Activated effector memory CD4-positive, alpha-beta T cell treated with Interleukin-2 at 50 U/mL for 16 hours (primary cell): ENCODE measurements around the gene JDP2.

ENCODE experiments used
- DNase-seq: peaks from one replicate; pipeline ENCODE4 v3.0.0-alpha.2; 2020

JDP2 gene

DNA sequence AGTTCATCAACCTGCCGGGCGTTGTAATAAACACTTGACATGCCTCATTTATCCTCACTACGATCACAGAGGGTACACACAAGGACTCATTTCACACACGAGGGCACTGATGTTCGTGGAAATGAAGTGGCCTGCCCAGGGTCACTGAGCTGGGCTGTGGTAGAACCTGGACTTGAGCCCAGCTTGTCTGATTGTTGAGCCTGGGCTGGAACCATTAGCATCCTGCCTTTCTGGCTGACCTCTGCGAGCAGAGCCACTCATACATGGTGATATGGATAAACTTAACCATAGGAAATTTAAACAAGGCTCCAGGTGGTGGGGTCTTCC is 16.6 kb upstream of the JDP2 start:
- no peak for DNase-seq

DNA sequence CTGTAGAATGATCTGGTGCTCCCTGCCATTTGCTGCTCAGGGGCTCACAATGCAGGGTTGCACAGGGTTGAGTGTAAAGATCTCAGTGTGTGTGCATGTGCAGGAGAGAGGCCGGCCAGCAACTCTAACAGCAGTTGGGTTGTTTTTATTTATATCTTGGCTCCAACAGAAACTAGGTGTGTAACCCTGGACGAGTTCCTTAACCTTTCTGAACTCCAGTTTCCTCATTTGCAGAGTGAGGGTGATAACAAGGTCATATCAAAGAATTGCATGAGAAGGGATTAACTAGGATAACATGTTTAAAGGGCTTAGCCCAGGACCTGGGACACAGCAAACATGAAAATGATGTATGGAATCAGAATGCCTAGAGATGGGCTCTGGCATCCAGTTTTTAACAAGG is 14.8 kb upstream of the JDP2 start:
- no peak for DNase-seq

DNA sequence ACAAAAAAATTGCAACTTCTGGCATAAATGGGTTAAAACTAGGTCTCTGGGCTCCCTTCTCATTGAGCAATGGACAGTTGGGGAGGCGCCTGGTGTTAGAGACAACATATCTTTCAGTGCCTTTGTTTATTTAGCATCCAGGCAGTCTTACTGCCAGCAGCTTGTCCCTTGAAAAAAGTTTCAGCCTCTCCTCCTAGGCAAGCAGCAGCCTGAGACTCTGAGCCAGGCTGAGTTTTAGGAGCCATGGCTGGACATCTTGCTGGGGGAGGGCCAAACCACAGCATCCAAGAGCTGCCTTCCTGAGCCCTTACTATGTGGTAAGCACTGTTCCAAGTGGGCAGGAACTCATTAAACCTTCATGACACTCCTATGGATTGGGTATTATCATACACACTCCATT is 10.1 kb upstream of the JDP2 start:
- DNase-seq, result no peak

DNA sequence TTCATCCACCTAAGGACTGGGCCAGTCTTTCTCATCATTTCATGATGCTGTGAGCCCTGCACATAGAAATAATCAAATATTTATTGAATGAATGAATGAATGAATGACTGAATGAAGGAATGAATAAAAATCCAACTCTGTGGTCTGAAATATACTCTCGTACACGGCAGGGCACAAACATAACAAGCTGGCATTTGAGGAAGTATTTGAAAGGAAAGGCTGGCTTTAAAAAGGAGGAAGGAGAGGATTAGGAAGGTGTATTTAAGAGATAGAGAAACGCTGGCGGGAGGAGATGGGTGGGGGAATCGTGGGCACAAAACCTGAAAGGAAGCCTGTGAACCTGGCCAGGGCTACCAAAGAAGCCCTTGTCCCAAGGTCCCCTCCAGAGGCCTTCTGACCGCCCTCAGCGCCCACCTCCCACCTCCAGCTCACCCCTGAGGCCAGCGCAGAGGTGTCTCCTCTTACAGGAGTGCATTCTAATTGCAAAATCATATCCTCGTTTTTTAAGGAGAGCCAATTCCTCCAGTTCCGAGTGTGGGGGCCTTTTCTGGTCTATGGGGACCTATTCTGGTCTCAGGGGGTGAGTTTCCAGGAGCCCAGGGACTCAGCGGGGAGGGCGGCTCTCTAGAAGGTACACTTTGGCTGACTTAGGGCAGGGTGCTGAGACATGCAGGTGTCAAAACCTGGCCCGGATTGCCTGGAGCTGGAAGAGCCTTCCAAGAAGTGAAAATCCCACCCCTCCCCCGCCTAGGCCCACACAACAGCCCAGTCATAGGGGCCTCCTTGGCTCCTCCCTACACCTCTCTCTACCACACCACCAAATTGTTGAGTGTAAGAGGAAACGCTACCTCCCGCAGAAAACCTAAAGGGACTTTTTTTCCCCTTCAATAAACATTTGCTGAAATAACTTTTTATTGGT is 8.7 kb upstream of the JDP2 start:
- no peak for DNase-seq

DNA sequence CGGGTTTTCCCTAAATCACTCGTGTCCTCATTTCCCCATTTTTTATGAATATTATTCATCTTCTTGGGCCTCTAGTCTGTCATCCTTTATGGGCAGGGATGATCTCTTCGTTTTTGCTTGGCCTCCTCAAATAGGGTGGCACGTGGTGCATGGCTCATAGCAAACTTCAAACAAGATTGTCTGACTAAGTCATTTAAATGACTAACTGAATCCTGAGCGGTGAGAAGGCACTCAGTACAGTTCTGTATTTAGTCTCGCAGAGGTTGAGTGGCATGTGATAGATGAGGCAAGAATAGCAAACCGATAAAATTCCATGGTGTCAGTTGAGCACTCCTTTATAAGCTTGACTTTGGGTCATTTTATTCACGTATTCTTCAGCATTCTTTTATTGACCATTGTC is 5.7 kb upstream of the JDP2 start:
- DNase-seq, result no peak

DNA sequence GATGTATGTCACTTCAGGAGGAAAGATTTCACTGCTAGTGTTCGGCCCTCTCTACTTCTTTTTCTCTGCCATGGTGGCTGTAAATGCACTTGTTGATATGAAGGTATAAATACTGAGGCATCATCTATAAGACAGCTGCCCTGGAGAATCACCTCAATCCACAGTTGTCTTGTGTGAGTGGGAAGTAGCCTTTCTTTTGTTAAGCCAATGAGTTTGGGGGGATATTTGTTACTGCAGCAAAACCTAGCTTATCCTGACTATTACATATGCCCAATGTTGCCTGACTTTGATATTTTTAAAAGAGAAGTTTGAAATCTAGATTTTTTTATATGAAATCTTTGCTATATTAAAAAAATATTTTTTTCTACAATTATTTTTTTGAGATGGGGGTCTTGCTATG is 3.3 kb upstream of the JDP2 start:
- no peak for DNase-seq

DNA sequence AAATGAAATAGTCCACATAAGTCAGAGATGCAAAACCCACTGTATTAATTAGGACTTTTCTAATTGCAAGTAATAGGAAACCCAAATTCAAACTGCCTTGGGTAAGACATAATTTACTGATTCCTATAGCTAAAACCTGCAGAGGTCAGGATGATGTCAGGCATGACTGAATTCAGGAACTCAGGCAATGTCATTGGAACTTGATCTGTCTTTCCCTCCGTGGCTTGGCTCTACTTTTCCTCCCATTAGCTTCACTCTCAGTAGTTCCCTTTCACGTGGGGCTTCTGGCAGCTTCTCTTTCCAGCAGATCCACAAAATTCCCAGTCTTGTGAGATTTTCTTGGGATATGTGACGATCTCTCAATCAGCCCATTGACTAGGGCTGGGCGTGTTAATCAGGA is 2.4 kb upstream of the JDP2 start:
- DNase-seq, result no peak

DNA sequence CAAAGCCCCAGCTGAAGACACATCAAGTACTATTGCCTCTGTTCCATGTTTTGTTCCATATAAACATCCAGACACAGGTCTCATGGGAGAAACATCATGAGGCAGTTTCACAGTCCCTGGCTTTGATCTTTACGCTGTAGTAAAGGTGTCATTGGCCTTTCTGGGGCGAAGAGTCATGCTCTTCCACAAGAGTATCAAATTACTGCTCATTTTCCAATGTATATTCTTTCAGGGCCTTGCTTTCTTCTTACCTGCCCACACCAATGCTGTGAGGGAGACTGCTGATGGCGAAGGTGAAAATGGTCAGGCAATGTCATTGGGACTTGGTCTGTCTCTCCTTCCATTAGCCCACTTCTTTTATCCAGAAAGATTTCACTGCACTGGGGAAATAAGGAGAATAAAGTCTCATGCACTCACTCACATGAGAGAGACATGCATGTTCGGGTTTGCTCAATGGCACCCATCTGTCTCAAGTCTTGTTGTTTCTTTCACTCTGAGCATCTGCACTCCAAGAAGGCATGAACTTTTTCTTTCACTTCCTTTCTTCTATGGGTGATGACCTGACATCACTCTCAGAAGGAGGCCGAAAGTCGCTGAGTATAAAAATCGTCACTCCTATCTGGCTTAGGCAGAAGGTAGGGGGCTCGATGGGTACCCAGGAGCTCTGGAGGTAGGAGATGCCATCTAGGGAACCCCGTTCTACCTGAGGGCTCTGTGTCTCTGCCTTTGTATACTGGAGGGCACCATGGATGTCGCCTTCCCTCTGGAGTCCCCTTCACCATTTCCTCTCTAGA is 1.3 kb upstream of the JDP2 start:
- DNase-seq, result no peak

DNA sequence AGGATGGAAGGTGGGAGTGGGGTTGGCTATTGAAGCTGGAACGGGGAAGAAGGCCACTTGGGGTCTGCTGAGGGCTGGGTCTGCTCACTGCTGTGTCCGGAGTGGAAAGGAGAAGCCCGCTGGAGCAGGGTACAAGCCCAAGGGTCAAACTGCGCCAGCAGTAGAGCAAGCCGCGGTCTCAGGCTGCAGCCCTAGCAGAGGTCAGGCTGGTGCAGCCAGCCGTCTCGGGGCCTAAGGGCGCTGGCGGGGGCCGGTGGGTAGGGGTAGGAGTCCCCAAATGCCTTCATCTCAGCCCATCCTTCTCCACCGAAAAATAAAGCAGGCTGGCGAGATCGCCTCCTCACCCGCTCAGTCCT is 718 bp upstream of the JDP2 start:
- DNase-seq, result no peak

DNA sequence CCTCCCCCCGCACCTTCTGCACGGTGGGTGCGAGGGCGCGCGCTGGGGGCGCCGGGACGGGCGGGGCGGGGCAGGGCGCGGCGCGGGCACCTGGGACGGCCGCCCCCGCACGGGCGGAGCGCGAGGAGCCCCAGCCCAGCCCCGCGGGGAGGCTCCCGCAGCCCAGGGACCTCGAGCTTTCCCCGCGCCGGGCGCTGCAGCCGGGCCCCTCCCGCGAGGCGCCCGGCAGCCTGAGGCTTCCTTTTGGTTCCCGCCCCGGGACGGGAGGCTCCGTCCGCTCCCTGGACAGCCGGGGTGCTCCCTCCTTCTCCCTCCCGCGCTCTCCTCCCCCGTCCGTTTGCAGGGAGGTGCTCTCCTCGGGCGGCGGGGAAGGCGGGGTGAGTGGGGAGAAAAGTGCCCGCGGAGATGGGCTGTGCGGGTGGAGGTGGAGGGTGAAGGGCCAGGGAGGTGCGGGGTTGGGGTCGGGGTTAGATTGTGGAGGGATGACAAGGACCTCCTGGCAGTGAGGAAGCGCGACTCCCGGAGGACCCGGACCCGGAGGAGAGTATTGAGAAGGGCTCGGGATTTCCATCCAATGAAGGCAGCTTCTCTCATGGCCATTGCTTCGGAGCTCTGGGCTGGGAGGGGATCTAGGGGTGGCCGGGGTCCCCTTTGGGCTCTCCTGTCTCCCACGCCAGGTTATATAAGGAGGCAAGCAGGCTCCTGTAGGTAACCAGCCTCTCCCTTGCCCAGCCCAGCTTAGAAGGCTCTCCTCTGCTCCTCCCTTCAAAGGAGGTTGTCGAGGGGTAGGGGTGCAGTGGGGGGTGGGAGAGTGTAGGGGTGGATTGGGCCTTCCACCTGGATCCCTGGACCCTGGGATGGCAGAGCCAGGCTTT is 645 bp downstream of the JDP2 start:
- DNase-seq, result no peak

DNA sequence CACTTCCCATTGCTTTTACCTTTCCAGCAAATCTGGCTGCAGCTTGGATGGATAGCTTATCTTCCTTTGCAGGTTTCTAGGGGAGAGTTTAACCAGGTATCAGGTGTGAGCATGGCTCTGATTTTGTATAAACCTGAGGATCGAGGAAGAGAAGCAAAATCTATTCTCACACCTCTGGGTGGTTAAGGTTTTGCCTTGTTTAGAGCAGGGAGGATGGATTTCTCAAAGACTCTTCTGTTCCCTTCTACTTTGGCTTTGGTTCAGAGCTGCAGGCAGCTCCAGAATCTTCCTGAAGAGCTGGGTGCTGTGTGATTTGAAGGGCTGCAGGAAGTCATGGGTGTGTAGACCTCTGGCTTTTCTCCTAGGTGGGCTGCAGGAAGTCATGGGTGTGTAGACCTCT is 1.7 kb downstream of the JDP2 start:
- DNase-seq, result no peak

DNA sequence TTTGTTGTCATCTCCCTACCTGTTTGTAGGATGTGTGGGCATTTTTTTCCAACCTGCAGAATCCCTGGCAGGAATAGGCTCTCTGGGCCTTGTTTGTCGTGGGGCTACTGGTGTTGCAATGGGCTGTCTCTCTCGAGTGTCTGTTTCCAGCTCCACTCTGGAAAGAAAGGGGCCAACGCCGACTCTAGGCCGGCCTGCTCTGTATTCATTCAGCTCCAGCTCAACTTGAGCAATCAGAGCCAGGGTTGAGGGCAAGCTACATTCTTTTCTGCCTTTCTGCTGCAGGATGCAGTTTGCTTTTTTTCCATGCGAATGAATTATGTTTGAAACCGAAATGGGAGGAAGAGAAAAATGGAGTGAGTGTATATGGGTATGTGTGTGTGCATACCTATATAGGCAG is 2.3 kb downstream of the JDP2 start:
- DNase-seq, result no peak

DNA sequence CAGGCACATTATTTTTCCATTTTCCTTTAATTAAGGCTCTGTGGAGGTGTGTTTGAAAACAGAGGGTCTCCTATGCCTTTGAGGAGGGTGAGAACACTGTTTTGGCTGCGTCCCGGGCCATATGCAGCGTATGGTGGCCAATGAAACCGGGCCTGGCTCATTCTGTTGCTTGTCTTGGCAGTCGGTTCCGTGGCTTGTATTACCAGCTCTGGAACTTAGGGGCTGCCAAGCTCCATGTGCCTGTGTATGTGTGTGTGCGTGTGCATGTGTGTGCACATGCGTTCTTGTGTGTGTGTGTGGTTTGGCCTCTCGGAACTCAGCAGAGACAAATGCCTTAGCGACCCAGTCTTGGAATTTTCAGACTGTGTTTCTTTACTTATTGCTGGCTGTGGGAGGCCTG is 2.7 kb downstream of the JDP2 start:
- DNase-seq, result no peak

DNA sequence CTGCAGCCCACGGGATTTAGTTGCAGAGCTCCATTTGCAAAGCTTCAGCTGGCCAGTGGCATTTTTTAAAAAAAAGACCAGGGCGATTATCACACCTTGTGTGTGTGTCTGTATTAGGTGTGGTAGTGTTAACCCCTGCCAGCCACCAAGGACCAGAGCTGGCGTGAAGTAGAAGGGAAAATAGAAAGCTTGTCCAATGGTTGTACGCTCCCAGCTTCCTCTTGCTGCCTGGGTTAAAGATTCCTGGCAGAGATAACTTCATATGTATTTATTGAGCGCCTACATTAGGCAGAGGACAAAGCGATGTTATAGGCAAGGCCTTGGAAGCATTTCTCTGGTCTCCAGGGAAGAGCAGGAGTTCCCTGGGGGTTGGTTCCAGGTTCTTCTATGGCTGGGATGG is 3.2 kb downstream of the JDP2 start:
- no peak for DNase-seq

DNA sequence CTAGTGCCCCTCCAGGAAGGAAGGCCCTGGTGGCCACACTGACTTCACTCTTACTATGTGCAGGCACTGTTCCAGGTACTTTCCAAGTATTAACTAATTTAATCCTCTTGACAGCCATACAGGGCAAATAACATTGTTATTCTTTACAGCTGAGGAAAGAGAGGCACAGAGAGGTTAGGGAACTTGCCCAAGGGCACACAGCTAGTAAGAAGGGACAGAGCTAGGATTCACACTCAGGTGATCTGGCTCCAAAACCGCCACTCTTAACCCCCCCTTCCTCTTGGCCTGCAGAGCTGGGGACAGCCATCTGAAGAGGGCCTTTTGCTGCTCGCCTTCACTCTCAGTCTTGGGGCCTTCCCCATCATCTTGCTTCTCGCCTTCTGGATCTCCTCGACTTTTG is 4.0 kb downstream of the JDP2 start:
- DNase-seq, result no peak

DNA sequence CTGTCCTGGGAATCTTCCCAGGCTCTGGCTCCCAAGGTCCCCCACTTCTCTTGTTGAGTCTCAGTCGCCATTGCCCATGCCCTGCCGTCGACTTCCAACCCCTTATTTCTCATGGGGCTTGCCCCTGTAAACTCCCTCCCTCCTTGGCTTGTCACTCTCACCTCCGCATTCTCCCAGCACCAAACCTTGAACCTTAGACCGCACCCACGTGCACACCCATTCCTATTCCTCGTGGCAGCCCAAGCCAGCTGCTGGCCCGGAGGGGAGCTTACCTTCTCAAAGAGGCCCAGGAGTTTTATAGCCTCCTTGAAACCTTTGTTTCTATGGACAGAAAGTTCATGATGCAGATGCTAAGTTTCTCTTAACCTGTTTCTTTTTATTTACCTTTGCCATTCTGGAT is 4.6 kb downstream of the JDP2 start:
- no peak for DNase-seq

DNA sequence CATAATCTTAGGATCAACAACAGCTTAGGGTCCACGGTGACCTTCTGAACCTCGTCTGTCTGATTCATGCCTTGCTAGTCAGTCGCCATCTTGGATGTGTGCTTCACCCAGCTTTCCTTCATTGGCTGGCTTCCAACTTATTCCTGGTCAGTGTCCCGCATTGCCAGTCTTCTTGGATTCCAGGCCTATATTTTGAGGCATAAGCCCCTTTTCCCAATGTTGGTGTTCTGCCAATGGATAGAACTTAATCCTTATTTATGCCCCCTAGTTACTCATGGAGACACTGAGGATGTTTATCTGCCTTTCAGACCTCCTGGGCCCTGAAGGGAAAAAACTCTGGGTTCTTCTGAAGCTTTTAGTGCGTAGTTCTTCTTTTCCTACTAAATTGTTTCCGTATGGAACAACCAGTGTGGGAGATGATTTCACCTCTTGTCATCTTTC is 5.8 kb downstream of the JDP2 start:
- no peak for DNase-seq

DNA sequence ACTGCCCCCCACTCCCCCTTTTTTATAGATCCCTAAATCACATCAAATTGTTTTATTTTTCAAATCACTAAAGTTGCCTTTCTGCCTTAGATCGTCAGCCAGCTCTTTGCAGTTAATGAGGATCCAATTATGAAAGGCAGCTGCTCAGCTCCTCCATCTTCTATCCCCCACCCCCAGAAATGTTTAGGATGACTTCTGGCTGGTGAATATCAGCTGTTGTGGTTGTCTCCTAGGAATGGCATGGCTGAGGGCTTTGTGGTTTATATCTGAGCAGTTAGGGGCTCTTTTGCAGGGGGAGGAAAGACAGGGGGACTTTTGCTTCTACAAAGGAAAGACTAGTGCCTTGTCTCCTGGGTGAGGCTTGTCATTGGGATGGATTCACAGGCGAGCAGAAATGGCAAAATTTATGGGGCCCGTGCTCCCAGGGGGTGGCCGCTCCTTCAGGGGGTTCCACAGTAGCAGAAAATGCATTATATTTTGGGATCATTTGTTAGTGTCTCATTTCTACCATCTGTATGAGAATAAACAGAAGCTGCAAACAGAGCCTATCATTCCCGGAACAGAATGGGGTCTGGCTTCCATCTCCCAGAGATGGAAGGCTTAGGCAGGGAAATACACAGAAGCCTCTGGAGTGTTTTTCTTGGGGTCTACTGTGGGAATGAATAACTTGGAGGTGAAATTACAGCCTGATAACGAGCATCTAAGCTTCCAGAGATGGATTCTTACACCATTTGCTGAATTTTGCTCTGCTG is 6.5 kb downstream of the JDP2 start:
- no peak for DNase-seq

DNA sequence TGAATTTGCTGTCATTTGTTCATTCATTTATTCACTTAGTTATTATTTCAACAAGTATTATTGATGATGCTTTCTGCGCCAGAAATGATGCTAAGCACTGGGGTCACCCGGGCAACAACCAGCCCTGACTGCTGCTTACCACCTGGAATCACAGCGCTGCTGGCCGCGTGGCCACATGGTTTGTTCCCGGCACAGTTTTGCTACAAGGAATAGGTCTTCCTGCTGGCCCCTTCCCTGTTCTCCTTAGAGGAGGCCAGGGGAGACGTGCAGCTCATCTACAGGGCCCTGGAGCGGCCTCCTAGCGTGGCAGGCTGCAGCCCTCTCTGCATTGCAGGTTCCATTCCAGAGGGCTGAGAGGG is 7.0 kb downstream of the JDP2 start:
- no peak for DNase-seq

DNA sequence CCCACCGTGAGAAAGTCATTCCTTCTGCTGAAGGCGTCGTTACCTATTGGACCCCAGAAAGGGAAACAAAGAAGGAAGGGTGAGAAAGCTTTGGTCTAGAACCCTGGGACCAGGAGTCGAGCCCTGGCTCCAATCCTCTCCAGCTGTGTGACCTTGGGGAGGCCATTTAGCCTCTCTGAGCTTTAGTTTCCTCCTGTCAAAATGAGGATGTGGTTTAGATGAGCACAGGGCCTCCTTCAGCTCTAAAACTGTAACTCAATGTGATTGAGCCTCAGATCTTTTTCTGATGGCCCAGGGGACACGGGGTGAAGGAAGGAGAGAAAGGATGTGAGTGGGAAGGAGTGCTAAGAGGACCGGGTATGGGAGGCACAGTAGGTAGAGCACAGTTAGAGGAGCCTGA is 7.7 kb downstream of the JDP2 start:
- no peak for DNase-seq

DNA sequence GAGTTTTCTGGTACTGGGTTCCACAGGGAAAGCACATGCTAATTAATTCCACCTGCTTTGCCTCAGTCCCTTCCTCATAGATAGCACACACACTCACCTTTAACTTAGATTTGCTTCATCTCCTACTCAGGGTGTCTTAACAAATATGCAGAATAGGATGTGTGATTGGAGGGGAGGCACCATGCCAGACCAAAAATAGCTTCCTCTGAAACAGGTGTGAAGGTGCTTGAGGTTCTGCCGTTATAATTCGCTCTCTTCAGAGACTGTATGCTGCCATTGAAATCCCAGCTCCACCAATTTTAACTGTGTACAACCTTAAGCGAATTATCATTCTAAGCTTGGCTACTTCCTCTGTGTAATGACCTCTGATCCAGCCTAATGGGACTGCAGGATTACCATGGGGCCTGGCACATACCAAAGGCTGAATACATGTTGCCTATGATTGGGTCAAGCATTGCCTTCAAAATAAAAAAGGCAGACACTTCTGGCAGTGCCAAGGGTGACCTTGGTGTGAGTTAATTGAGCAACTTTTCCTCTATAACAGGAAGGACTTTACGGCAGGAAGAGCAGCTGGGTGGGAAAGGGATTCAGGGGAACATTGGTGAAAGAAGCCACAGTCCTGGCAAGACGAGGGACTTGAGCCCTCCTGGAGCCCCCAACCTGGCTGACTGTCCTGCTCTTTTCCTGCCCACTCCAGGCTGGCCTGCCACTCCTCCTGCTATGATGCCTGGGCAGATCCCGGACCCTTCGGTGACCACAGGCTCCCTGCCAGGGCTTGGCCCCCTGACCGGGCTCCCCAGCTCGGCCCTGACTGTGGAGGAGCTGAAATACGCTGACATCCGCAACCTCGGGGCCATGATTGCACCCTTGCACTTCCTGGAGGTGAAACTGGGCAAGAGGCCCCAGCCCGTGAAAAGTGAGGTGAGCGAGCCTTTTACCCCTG is 9.7 kb downstream of the JDP2 start:
- DNase-seq, result no peak
